ENCODE measurements around the gene GPHA2.
"Not testable (repeated sequence)": the region's sequence is repeated elsewhere in the genome, so short reads cannot be mapped to it uniquely, and the experiment has no call there.

GPHA2 gene, protein sequence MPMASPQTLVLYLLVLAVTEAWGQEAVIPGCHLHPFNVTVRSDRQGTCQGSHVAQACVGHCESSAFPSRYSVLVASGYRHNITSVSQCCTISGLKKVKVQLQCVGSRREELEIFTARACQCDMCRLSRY

DNA sequence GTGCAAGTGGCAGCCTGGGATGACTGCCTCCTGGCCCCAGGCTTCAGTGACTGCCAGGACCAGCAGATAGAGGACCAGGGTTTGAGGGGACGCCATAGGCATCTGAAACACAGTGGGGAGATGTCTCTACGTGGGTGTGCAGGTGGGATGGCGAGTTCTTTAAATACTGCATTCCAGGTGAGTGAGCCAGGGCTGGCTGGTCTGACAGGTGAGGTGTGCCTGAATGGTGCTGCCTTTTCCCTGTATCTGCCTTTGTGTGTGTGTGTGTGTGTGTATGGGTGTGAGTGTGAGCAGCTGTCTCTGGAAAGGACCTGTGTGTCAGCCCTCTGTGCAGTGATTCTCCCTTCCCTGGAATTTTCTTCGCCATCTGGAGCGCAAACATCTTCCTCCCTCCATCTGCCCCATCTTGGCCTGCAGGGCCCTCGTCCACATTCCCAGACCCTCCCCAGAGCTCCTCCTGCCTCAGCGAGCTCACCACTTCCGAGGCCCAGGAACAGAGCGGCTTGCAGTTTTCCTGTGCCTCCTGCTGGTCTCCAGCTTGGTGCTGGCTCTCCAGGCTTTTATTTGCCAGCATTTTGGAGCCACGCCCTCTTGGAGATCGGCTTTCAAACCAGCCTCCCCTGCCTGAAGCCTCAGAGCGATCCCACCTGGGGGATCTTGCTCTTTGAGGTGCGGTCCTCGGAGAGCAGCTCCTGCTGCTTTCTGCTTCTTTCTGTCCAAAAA is at the start of gene GPHA2:
TSS of gene GPHA2 (minus strand) at position 535 of the 723 bp plus-strand sequence. CDS start at position 102, 433 bp downstream.
- DNase-seq (ENCODE audit: low spot score): no peak

DNA sequence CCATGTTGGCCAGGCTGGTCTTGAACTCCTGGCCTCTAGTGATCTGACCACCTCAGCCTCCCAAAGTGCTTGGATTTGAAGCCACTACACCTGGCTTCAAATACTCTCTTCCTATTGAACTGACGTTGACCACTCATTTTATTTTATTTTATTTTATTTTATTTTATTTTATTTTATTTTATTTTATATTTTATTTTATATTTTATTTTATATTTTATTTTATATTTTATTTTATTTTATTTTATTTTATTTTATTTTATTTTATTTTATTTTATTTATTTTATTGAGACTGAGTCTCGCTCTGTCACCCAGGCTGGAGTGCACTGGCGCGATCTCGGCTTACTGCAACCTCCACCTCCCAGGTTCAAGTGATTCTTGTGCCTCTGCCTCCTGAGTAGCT is 47.6 kb upstream of the GPHA2 start:
- not testable (repeated sequence) for DNase-seq (ENCODE audit: low spot score)

DNA sequence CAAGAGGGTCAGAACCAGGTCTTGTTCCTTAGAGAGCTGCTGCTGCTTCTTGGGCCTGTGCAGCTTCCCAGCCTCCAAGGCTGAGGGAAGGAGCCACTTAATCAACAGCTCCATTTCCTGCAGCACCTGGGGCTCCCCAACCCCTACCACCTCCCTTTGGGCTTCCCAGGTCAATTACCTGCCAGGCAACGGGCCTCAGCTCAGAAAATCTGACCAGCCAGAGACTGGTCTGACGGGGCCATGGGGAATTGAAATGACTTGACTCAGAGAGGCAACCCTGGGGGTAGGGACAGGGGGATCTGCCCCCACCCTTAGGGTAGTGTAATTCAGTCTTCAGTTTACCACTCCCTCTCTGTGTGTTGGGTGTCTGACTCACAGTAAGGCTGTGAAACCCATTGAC is 41.0 kb upstream of the GPHA2 start:
- DNase-seq (ENCODE audit: low spot score): no peak

GRCh38 chr11:64974124-64974523 is 38.4 kb upstream of the GPHA2 start:
- no peak for DNase-seq (ENCODE audit: low spot score)

- peak; percentile 90 for DNase-seq (ENCODE audit: low spot score)
These were observed 35.9 kb upstream of the GPHA2 start, which contains the start of gene MAJIN for GRCh38 chr11:64971421-64972233. TSS of gene MAJIN (minus strand) at chr11:64972108. CDS start at chr11:64959405, 12,703 bp downstream.

DNA sequence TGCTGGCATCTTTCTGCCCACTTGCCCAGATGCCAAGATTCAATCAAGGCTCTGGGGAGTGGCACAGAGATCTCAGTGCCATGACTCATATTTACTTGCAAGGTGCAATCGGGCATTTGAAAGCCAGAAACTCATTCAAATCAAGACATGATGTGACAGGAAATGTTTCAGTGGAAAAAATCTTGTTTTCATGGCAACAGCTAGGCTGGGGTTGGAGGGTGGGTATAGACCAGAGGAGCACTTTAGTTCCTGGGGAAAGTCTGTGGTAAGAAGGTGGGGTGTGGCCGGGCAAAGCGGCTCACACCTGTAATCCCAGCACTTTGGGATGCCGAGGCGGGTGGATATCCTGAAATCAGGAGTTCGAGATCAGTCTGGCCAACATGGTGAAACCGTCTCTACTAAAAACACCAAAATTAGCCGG is 35.0 kb upstream of the GPHA2 start:
- peak; percentile 88 for DNase-seq (ENCODE audit: low spot score)

DNA sequence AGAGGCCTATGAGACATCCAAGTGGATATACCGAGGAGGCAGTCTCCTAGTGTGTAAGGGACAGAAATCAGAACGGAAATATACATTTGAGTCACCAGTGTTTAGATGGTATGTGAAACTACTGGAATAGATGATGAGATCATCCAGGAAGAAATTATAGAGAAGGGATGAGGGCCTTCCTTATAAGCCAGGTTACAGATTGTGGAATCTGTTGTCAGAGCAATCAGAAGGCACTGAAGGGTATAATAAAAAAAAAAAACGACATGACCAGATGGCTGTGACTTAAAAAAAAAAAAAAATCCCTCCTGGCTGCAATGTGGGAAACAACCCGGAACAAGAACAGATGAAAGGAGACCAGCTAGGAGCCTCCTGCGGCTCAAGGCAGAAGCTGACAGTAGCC is 33.5 kb upstream of the GPHA2 start:
- peak; percentile 55 for DNase-seq (ENCODE audit: low spot score)

DNA sequence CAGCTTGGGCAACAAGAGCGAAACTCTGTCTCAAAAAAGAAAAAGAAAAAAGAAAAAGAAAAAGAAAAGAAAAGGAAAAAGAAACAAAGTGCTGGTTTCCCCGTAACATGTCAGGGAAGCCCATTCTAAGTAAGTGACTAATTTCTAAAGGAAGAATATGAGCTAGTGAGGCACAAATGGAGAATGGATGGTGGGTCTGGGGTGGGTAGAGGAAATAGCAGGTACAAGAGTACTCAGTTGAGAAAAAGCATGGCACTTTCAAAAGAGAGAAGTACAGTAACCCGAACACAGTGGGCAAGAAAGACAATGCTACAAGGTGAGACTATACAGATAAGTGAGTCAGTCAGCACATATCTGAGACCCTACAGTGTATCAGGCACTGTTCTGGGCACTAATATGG is 31.7 kb upstream of the GPHA2 start:
- peak; percentile 59 for DNase-seq (ENCODE audit: low spot score)

GRCh38 chr11:64963072-64963631 is 27.5 kb upstream of the GPHA2 start:
- DNase-seq (ENCODE audit: low spot score): no peak

DNA sequence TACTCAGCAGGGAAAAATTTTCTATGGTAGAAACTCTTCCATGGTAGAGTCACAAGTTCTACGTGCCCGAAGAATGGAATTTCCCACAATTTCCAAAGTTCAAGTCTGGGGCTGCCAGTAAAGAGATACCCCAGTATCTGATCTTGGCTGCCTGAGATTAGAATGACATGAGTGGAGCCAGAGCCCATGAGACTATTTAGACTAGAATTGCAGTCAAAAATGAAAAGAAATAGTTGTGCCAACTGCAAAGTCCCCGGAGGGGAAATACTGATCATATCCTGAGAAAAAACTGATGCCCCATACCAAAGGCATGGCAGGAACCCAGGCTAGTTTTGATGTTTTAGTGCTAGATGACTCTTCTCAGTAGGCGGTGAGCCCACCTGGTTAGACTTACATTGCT is 25.0 kb upstream of the GPHA2 start:
- DNase-seq (ENCODE audit: low spot score): no peak

GRCh38 chr11:64959498-64959897 is 23.8 kb upstream of the GPHA2 start:
- no peak for DNase-seq (ENCODE audit: low spot score)

DNA sequence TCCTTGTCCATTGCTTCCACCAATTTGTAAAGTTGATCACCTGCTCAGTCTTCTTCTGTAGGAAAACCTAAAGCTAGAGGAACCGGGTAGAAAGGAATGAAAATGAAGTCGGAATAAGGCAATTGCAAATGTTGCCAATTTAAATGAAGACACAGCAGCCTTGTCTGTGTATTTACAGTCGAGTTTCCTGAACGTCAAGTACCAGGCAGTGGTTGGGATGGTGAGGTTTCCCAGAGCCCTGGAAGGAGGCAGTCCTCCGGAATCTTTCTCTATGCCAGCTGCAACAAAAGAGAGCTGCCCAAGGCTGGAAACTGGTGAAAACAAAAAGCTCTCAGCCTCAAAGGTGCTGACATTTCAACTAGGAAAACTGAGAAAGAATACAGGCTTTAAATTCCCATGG is 18.5 kb upstream of the GPHA2 start:
- no peak for DNase-seq (ENCODE audit: low spot score)

- DNase-seq (ENCODE audit: low spot score): no peak
These were observed 15.8 kb upstream of the GPHA2 start for GRCh38 chr11:64951529-64951928.

DNA sequence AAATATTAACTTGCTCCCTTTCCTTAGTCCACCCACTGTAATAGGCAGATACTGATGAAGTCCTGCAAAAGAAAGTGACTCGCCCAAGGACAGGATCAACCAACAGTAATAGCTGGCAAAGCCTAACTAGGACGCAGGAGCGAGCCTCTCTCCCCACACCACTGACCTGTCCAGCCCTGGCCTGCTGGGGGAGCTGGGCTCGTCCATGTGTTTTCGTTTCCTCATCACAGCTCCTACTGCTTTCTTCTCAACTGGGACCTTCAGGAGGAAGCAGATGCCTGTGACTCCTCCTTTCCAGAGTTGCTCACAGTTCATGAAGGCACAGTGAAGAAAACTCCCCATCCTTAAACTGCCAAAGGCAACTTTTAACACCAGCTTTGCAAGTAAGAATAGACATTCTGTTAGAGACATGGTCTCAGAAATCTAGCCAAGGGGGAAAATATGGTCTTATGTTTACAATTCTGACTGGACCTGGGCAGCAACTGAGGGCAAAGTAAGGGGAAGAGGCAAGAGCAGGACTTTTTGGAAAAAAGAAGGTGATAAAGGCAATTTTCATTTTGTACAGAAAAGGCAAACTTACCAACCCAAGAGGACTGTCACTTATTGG is 11.6 kb upstream of the GPHA2 start:
- DNase-seq (ENCODE audit: low spot score): no peak

DNA sequence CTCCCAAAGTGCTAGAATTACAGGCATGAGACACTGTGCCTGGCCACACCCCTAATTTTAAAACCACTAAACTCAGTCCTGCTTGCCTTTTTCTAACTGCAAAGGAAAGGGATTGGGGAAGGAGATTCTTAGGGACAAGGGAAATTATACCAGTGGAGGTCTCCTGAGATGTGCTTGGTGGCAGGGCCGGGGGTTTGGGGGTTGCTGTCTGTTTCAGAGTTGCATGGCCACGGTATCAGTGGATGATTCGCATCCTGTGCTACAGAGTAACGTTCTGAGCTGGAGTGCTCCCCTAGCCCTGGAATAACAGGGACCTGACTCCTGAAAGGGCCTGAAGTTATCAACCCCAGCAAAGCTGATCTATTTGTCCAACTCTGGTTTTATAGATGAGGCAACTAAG is 846 bp upstream of the GPHA2 start:
- DNase-seq (ENCODE audit: low spot score): no peak

GRCh38 chr11:64934682-64935358 is 873 bp downstream of the GPHA2 start:
- DNase-seq (ENCODE audit: low spot score): no peak

DNA sequence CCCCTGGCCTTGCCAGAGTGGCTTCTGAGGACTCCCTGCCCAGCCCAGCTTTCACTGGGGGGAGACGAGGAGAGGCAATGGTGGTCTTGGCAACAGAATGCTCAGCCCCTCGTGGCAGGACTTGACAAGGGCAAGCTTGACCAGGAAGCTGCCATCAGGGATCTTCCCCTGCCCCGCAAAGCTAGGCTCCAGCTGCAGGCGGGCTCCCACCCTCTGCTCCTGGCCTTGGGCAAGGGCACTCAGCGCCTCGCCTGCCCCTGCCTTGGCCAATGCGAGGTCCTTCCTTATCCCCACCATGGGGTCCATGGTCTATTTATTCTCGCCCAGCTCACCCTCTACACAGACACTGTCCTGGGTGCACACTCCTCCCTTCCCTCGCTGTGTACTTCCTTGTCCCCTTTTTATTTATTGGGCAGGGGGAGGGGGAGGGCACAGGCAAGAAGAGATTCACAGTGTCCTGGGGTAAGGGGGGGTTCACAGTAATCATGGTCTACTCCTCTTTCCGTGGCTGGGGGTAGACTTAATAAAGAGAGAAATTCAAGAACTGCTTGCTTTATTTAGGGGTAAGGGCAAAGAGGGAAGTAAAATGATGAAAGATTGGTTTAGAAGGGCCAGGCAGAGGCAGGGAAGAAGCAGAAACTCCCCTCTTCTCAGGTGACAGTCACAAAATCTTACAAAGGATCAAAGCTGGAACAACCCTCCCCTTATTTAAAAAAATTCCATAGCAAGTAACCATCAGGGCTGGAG is 1.6 kb downstream of the GPHA2 start:
- no peak for DNase-seq (ENCODE audit: low spot score)

DNA sequence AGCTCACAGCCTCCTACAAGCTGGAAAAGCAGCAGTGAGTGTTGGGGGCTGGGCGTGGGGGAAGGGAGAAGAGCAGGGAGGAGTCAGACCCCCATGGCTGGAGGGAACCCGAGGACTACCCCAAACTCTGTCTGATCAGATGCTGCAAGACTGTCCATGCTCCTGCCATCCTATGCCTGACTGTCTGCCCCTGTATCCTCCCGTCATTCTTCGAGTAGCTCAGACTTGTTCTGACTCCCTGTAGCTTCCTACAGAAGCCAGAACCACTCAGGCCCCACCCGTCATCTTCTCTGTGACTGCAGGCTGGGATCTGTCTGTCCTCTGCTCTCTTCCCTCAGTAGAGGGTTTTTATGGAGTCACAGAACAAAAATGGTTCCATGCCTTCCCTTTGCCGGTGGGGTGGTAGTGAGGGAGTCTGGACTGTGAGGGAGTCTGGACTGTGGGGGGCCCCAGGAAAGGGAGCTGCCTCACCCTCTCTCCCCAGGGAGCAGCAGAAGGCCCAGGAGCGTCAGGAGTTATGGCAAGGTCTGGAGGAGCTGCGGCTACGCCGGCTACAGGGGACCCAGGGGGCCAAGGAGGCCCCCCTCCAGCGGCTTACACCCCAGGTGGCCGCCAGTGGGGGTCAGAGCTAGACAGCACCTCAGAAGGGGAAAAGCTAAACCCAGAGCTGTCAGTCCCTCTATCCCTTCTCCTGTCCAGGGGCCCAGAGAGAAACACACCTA is 2.3 kb downstream of the GPHA2 start:
- DNase-seq (ENCODE audit: low spot score): no peak

DNA sequence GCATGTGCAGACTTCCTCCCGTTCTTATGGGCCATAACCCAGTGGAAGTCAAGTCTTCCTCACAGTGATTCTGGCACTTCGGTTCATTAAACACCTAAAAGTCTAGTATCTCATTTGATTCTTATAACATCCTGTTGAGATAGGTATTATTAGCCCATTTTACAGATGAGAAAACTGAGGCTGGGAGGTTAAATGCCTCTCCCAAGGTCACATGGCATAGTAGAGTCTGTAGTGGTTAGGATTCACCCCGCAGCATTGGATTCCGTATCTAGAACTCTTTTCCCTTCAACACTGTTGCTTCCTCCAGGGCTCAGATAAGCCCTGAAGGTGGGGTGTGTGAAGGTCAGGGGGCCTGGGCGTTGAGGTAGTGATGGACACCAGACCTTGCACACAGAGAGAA is 3.4 kb downstream of the GPHA2 start:
- no peak for DNase-seq (ENCODE audit: low spot score)

GRCh38 chr11:64931290-64931689 is 4.4 kb downstream of the GPHA2 start:
- no peak for DNase-seq (ENCODE audit: low spot score)
